ENCODE results near the gene JAML.
A peak's percentile ranks its signal among the peaks of the same experiment; 100 is the strongest.
"Not testable (repeated sequence)": the region's sequence is repeated elsewhere in the genome, so short reads cannot be mapped to it uniquely, and the experiment has no call there.

Gene JAML

DNA sequence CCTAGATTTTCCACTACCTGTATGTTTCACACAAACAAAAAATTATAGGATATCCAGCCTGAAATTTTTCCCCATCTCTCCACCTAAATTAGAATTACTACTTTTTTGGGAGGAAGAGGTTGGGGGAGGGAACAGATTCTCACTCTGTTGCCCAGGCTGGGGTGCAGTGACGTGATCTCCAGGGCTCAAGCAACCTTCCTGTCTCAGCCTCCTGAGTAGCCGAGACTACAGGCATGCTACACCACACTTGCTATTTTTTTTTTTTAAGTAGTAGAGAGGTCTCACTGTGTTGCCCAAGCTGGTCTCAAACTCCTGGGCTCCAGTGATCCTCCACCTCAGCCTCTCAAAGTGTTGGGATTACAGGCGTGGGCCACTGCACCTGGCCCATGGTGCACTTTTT lies 9.5 kb downstream of the JAML start:
- DNase-seq = peak; percentile 57

DNA sequence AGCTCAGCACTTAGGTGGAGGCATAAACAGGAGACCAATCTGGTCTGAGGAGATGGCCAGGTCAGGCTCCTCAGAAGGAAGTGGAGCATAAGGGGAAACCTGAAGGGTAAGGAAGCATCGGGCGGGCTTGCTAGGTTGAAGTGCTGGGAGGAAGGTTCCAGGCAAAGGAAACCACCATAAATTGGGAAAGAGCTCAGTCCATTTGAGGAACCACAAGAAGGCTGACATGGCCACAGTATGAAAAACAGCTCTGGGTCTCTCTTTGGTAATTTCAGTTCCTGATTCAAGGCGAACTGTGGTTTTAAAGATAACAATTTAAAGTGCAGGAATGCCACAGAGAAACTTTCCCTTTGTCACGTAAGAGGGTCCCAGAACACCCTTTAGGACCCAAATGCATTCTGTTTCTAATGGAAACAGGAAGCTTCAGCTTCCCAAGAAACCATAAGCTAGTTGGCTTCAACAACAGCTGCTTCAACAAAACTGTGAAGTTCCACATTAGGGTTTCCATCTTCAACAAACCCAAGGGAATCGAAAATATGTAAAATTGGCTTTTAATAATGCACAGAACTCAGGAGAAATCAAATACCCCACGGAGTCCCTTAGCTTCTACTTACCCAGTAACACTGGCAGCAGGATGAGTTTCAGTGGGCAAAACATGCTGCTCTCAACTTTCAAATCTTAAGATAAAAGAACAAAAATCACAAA lies 10.4 kb downstream of the JAML start:
- DNase-seq = no peak

DNA sequence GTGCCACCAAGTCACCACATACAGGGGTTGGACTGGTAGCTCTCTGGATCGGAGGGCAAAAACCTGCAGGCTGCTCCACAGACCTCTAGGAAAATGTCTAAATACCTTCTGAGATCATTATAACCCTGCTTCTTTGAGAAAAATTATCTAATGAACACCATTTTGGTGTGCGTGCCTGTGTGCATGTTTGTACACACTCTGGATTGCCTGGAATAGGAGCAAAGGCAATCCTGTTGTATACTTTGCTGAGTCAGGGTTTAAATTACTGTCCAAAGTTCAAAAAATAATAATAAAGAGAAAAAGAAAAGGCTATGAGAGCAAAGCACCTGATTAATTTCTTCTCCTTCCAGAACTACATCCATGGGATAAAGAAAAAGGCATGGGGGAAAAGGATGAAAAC lies 11.0 kb downstream of the JAML start:
- DNase-seq = no peak

DNA sequence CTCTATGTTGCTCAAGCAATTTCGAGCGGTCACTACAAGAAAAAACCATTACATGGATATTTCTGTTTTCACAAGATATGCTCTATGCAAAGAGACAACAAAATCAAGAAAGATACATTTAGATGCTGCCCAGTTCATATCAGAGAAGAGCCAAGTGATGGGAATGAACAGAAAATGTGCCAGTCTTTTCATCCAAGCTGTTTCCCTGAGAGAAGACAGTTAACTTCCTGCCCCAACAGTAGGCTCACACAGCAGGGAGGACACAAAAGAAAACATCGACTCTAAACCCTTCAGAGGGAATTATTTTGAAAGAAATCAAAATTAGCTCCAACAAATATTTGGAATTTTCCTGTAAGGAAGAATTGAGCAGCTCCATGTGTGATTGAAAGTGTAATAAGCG lies 11.6 kb downstream of the JAML start:
- DNase-seq = no peak

DNA sequence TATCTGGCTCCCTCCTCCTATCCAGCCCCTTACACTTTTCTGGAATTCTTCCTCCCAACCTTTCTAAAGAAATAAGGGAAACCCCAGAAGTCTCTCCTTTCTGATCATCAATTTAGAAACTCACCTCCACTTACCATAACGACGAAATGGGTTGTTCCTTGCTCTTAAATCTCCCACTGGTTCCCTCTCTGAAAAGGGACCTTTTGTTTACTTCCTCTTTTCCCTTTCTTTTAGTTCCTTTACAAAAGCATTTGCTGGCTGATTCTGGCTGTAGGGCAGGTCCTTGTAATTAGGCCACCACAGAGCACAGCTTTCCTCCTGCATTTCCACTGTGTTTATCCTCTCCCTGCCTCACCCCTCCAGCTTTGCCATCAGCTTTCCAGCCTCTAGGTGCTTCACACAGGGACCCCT lies 12.0 kb downstream of the JAML start:
- DNase-seq = no peak

DNA sequence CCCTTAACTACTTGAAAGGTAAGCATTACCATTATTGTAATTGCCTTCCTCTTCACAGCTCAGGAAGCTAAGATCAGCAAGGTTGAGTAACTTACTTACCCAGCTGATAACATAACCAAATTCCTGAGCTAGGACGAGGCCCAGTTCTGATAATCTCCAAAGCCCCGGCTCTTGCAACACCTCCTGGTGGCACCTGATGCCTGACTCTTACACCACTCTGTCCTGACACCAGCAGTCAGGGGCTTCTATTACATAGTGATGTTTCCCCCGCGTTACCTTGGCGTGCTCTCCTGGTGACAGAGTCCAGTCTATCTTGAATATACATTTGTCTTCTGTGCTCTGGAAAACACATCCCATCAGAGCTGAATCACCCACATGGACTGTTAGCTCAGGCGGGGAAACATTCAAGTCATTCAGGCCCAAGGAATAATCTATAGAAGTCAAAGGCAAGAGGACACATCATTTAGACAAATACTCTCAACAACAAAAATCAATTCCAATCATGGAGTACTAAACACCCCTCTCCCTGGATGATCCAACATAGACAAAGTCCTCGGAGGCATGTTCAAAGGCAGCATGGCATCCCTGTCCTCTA lies 12.6 kb downstream of the JAML start:
- DNase-seq = no peak

DNA sequence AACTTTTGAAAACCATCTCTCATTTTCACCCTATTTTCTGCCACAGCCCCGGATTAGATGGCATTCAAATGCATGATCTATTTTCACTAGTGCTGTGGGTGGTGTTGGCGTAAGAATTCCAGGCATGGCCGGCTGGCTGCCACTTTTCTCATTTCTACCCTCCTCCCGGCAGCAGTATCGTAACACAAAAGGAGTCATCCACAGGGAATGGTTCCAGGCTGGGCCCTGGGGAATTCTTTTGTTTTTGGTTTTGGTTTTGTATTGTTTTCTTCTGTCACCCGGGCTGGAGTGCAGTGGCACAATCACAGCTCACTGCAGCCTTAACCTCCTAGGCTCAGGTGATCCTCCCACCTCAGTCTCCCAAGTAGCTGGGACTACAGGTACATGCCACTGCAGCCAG lies 13.8 kb downstream of the JAML start:
- no peak for DNase-seq

DNA sequence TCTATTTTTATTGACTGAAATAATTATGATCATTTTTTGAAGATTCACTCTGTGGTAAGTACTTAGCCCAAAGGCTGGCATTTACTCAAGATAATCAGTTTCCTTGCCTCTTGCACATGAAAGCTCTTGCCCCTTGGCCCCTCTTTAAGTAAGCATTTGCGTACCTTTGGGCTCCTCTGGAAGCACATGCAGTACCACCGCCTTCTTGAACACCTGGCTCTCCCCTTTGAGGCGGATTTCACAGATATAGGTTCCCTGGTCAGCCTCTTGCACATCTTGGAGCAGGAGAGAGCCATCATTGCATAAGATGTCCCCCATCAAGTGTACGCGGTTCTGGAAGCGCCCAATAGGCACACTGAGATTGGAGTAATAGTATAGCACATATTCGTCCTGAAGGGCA lies 14.5 kb downstream of the JAML start:
- DNase-seq = no peak

DNA sequence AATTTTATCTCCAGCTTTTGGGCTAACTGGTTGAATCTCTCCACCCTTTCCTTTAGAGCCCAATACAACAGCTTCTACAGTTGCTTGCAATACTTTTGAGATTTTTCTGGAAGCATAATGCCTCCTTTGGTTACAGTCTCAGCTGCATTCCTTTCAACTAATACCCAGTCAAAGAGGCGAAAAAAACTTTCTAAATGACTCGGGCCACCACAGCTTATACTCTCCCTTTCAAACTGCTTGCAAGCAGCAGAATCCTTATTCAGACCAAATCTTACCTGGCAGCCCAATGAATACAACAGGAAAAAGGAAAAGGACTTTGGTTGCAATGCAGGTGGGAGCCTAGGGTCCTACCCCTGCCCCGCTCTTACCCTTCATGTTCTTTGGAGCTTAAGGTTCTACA lies 15.8 kb downstream of the JAML start:
- DNase-seq = no peak

DNA sequence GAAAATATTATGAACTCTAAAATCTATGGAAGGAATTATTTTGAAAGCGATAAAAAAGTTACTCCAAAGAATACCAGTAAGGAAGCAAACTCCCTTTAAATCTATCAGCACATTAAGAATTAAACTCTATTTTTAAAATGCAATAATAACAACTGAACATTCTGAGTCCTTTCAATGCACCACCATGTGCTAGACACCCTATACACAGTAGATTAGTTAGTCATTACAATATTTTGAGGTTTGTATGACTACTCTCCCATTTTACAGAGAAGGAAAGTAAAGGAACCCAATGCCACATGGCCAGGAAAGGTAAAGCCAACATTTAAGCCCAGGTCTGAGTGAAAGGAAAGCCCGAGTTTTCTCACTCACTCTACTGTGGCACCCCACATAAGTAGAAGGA lies 17.7 kb downstream of the JAML start:
- no peak for DNase-seq

DNA sequence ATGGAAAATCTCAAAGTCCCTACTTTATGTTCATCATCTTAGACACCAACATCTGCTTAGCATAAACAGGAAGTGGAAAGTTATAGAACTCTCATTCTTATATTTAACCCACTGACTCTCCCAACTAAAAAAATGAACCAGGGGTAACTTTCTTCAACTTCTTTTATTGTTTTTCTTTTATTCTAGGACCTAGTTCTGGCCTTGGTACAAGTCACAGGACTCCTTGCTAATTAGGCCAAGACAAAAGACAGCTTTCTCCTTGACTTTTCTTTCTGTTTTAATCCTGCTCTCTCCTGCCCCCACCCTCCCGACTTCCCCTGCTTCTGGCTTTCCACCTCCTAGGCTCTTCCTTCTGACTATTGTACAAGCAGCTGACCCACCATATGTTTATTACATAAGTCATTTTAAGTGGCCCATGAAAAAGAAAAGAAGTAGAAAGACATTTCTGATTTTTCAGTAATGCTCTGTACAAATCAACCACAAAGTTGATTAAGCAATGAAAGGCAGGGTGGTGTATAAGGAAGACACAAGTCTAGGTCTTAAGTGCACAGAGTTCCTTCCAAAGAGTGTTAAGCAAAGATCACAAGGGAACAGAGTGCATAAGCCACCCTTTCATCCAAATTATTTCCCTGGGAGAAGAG lies 18.3 kb downstream of the JAML start:
- DNase-seq = no peak

DNA sequence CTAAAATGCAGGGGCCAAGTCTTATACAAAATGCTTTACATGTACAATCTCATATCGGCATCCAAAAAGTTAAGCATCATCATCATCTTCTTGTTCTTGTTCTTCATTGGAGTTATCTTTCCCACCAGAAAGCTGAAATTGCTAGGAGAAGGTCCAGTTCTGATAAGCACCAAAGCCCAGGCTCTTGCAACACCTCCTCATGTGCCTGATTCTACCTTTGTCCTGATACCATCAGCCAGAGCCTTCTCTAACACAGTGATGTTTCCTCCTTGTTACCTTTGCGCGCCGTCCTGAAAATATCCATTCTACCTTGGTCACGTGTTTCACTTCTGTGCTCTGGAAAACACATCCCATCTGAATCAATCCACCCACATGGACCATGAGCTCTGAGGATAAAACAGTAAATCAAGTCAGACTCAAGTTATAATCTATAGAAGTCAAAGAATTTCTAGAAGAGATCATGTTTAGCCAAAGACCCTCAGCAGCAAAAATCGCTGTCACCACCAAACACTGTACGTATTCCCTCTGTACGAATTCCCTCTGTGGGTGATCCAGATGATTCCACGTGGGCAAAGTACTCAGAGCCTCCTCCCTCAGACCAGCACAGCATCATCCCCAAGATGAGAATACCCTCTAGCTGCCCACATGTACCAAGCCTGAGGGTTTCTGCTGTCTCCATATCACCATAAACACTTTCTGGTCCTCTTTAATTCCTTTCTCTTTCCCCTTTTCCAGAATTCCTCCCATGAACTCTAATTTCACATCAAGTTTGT lies 19.0 kb downstream of the JAML start:
- DNase-seq = no peak

DNA sequence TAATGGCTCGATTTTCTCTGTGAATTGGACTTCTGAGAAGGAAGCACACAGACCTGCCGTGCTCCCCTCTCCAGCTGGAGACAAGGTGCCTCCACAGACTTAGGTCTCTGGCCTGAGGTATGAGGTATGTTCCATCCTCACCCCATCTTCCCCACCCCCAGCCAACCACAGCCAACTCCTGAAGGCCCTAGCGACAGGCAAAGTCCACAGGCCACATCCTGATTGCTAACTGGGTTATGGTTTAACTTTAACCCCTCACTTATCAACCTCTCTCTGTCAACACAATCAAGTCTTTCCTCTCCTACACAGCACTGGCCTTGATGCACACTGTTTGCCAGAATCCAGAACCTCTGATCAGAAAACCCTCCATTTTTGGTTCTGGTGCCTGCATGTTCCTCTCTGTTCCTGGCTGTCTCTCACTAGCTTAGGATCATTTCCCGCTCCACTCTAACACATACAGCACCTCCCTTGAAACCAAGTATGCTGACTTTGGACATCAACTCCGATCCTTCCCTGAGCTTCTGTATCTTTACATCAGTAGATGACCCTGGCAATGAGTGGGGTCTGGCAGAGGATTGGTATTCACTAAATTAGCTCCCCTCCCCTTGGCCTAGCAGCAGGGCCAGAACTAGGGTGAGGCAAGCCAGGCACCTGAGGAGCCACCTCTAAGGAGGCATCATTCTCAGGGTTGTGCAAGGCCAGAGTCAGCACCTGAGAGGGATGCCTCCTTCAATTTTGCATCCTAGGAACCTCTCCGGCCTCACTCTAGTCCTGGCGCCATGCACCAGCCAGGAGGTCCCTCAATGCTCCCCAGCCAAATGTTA lies 22.0 kb downstream of the JAML start:
- DNase-seq = peak; percentile 71

DNA sequence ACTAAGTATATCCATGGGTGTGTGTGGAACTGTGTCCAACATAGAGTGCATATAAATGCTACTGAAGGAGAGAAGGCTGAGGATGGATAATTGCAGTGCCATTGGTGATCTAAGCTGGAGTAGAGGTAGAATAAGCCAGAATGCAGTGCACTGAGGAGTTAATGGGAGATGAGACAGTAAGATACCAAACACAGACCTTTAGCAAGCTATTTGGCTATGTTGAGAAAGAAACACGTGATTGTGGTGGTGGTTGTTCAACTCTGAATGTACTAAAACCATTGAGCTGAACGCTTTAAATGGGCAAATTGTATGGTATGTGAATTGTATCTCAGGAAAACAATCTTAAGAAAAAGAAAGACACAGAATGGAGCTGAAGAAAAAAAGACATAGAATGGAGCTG lies 22.8 kb downstream of the JAML start:
- DNase-seq = no peak

DNA sequence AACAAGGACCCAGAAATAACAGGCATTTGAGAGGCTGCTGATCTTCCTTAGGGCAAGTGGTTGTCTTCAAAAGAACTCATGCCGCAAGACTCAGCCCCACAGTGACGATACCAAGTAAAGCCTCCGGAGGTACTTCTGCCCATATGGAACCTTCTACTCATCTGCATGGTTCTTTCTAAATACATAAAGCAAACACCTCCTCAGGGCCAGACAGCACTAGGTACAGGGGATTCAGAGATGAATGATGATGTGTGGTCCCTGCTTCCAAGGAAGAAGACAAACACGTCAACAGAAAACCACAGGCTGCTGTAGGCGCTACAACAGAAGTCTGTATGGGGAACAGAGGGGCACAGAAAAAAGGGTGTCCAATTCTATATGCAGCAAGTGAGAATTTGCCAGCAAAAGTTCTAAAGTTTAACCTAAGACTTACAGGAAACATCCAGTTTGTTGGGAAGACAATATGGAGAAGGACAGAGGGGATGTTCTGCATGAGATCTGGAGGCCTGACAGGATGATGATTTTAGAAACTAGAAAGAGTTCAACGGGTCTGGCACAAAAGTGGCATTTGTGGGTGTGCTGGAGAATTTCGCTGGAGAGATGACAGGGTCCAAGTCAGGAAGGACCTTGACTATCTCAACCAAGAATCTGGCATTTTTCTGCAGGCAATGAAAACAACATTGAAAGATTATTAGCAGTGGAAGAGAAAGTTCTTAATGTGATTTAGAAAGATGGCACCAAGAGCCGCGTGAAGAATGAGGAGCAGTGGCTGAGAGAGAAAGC lies 23.7 kb downstream of the JAML start:
- DNase-seq = peak; percentile 36

DNA sequence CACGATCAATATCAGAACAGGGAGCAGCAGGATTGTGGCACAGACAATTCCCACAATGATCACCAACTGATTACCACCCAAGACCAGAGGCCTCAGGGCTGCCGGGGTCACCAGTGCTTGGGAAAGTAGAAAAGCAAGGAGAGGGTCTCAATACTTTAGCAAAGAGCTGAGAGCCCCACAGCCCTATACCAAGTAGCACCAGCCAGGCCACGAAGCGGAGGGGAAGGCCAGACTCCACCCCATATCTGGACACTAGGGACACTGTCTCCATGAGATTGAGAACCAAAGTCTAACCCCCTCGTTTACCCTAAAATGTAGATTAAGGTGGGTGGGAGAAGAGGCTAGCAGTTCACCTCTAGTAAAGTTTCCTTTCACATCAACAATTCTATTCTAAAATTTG lies 24.3 kb downstream of the JAML start:
- DNase-seq = no peak

DNA sequence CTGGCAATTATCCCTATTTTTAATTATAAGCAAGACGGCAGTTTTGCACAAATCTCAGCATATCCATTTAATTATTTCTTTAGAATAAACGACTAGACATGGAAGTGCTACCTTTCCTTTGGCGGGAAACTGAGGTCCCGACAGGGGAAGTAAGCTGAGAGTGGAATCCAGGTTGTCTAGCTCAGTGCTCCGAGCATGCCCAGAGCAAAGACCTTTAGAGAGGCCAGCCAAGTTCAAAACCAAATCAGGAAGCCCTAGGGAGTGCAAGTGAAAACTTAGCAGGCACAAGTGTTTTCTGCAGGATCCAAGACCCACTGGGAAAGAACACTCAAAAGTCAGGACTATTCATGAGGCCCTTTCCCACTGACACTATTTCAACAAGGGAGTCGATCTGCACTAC lies 25.7 kb downstream of the JAML start:
- no peak for DNase-seq

DNA sequence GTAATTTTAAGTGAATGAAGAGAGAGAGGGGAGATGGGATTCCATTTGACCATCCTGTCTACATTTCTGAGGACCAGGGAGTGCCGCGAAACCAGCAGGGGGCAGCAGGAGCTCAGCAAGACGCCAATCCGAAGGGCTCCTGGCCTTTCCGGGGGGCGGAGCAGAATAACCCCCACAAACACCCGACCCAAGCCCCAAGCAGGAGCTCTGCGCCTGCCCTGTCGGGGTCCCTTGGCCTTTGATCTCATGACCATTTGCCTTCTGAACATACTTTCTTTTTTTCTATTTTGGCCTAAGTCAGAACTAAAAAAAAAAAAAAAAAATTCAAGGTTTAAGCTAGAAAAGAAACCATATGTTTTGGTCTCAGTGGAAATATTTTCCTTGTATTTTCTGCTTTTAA lies 26.4 kb downstream of the JAML start:
- peak; percentile 91 for DNase-seq

DNA sequence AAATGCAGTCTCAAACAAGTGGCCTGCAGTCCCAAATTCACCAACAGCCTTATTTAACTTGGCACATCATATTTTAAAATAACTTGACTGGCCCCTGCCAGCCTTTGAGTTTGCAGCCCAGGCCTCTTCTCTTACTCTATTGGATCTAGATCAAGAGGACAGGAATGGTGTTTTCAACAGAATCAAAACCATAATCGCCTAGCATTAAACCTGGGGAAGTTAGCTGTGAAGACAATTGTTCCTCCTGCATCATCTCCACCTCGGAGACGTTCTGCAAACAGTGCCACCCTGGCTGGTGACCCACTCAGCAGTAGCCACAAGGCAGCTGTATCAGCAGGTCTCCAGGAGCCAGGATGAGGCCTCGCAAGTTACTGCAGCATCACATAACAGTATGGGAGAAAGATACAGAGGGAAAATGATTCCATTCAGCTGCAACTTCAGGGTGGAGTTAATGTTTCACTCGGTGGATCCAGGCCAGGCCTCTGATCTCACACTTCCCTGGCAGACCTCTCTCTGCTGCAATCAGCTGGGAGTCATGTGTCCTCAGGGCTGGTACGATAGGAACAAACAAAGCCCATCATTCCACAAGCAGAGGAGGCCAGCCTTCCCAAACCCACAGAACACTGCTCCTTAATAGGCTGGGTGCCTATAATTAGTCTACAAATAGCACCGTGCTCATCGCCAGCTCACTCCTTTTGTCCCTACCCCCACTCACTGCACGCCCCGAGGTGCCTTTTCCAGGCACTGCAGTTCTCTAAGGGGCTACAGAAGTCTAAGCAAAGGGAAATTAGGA lies 29.8 kb downstream of the JAML start:
- DNase-seq = no peak

DNA sequence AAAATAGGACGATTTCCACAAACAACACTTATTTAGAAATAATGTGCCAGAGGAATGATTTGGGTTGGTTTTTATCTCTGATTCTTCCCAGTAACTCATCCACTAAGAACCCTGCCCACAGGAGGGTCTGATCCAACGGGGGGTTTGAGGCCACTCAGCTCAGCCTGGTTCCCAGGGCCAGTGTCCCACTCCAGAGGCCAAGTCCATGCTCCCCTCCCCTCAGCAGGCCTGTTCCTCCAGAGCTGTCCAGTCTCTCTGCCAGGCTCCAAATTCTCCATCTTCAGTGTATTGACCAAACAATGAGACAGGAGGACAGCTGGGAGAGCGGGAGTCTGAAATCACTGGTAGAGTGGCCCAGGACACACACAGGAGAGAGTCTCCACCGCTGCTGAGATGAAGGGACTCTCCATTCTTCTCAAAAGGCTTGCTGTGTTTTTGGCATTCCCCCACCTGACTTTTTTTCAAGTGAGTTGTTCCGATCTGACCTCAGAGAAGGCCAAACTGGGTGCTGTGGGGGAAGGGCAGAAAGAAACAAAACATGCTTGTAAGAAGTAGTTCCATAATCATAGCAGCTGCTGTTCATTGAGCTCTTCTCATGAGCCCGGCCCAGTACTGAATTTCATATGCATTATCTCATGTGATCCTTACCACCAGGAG lies 30.8 kb downstream of the JAML start:
- DNase-seq = no peak

DNA sequence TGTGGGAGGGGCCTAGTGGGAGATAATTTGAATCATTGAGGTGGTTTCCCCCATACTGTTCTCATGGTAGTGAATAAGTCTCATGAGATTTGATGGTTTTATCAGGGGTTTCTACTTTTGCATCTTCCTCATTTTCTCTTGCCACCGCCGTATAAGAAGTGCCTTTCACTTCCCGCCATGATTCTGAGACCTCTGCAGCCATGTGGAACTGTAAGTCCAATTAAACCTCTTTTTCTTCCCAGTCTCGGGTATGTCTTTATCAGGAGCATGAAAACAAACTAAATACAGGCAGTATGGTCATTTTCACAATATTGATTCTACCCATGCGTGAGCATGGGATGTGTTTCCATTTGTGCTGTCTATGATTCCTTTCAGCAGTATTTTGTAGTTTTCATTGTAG lies 32.0 kb downstream of the JAML start:
- not testable (repeated sequence) for DNase-seq

Measured in CD4-positive, alpha-beta T cell treated with Interleukin-17A for 4 hours (primary cell).